K562 (cell line): ENCODE measurements around the gene CDH18.

Experiments
- FOXM1 ChIP-seq, 2 experiments: fragments of 450-650 bp in 1 of 2; sonication (generic) in 1 of 2; formaldehyde crosslinking in 1 of 2; IDR thresholded peaks; 2 replicates each; pipeline versions ENCODE4 v1.6.1 to v1.9.0; 2017 to 2022; ENCODE audit warnings: low read depth in 2 of 2, mild to moderate bottlenecking in 2 of 2, missing genetic modification reagents in 1 of 2, moderate library complexity in 1 of 2
- GABPA ChIP-seq: fragments of 200-800 bp; sonication (Bioruptor generic); conservative IDR thresholded peaks from 2 replicates; pipeline ENCODE4 v1.6.1; 2016; ENCODE audit warnings: low read depth, missing genetic modification characterization, missing compliant biosample characterization
- LEF1 ChIP-seq: fragments of 450-650 bp; IDR thresholded peaks from 2 replicates; pipeline ENCODE4 v1.6.1; 2016; ENCODE audit warnings: mild to moderate bottlenecking
- RFX5 ChIP-seq: IDR thresholded peaks from 2 replicates; pipeline ENCODE4 v1.6.1; 2011; ENCODE audit warnings: low read depth, mild to moderate bottlenecking, improper control_type of control experiment, low read length
- SMAD3 ChIP-seq: fragments of 450-650 bp; formaldehyde crosslinking; conservative IDR thresholded peaks from 2 replicates; pipeline ENCODE4 v1.4.0; 2020; ENCODE audit warnings: mild to moderate bottlenecking
- TAL1 ChIP-seq: fragments of 450-650 bp; IDR thresholded peaks from 2 replicates; pipeline ENCODE4 v1.6.1; 2016; ENCODE audit warnings: mild to moderate bottlenecking
- TCF15 ChIP-seq: fragments of 250-450 bp; sonication (Bioruptor Pico); IDR thresholded peaks from 2 replicates; pipeline ENCODE4 v1.8.0; 2022; ENCODE audit warnings: moderate library complexity, mild to moderate bottlenecking, inconsistent platforms
- U2AF1 ChIP-seq: fragments of 200-400 bp; formaldehyde crosslinking; optimal IDR thresholded peaks from 2 replicates; pipeline ENCODE3; 2017; ENCODE audit warnings: mild to moderate bottlenecking, low read depth, low read length, moderate library complexity
- ZNF512 ChIP-seq: IDR thresholded peaks from 2 replicates; pipeline ENCODE4 v1.6.1; 2016; ENCODE audit warnings: missing genetic modification characterization, missing compliant biosample characterization
- ZNF551 ChIP-seq: fragments of 250-450 bp; sonication (Bioruptor Pico); IDR thresholded peaks from 2 replicates; pipeline ENCODE4 v1.5.0; 2021; ENCODE audit warnings: mild to moderate bottlenecking, moderate library complexity
- TF ChIP-seq, protein P1 (sequence below): sonication (generic); formaldehyde crosslinking; IDR thresholded peaks from 2 replicates; pipeline ENCODE4 v1.5.0; 2020; ENCODE audit warnings: missing genetic modification reagents
- TF ChIP-seq, protein P2 (sequence below), 2 experiments: fragments of 450-650 bp in 1 of 2; sonication (generic) in 1 of 2; formaldehyde crosslinking; conservative IDR thresholded peaks; 2 replicates each; pipeline versions ENCODE4 v1.4.0 to v1.8.1; 2020 to 2022; ENCODE audit warnings: mild to moderate bottlenecking in 1 of 2, missing genetic modification reagents in 1 of 2
- TF ChIP-seq, protein P3 (sequence below): fragments of 450-650 bp; IDR thresholded peaks from 2 replicates; pipeline ENCODE4 v1.6.1; 2018; ENCODE audit not compliant: partially characterized antibody

DNA sequence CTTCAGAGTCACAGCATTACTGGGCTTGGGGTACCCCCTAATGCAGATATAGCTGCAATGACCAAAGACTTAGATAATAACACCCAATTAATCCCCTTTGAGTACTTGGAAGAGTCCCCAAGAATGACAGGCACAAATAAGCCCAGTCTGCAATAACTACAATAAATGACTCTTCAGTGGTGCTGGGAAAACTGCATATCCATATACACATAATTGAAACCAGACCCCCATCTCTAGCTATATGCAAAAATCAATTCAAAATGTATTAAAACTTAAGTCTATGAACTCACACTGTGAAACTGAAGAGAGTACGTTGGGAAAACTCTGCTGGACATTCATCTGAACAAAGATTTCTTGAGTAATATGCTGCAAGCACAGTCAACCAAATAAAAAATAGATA is 422.5 kb downstream of the CDH18 start:
- no peak for TF ChIP-seq GABPA (tag)
- TF ChIP-seq LEF1: no peak
- no peak for TF ChIP-seq ZNF512
- TF ChIP-seq, protein P1, sequence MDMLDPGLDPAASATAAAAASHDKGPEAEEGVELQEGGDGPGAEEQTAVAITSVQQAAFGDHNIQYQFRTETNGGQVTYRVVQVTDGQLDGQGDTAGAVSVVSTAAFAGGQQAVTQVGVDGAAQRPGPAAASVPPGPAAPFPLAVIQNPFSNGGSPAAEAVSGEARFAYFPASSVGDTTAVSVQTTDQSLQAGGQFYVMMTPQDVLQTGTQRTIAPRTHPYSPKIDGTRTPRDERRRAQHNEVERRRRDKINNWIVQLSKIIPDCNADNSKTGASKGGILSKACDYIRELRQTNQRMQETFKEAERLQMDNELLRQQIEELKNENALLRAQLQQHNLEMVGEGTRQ: no peak
- no peak for TF ChIP-seq TCF15 (CRISPR knock-in tag)
- TF ChIP-seq ZNF551 (CRISPR knock-in tag): no peak
- no peak for TF ChIP-seq FOXM1 (IDR thresholded peaks at IDR 0.05; ENCODE audit: low read depth)
- TF ChIP-seq FOXM1 (CRISPR knock-in tag; IDR thresholded peaks at IDR 0.05; ENCODE audit: low read depth): no peak
- TF ChIP-seq U2AF1: no peak
- no peak for TF ChIP-seq RFX5
- TF ChIP-seq, protein P2, sequence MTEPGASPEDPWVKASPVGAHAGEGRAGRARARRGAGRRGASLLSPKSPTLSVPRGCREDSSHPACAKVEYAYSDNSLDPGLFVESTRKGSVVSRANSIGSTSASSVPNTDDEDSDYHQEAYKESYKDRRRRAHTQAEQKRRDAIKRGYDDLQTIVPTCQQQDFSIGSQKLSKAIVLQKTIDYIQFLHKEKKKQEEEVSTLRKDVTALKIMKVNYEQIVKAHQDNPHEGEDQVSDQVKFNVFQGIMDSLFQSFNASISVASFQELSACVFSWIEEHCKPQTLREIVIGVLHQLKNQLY (CRISPR knock-in tag; conservative IDR thresholded peaks at IDR 0.05): no peak
- no peak for TF ChIP-seq TAL1
- TF ChIP-seq SMAD3: no peak
- TF ChIP-seq, protein P3, sequence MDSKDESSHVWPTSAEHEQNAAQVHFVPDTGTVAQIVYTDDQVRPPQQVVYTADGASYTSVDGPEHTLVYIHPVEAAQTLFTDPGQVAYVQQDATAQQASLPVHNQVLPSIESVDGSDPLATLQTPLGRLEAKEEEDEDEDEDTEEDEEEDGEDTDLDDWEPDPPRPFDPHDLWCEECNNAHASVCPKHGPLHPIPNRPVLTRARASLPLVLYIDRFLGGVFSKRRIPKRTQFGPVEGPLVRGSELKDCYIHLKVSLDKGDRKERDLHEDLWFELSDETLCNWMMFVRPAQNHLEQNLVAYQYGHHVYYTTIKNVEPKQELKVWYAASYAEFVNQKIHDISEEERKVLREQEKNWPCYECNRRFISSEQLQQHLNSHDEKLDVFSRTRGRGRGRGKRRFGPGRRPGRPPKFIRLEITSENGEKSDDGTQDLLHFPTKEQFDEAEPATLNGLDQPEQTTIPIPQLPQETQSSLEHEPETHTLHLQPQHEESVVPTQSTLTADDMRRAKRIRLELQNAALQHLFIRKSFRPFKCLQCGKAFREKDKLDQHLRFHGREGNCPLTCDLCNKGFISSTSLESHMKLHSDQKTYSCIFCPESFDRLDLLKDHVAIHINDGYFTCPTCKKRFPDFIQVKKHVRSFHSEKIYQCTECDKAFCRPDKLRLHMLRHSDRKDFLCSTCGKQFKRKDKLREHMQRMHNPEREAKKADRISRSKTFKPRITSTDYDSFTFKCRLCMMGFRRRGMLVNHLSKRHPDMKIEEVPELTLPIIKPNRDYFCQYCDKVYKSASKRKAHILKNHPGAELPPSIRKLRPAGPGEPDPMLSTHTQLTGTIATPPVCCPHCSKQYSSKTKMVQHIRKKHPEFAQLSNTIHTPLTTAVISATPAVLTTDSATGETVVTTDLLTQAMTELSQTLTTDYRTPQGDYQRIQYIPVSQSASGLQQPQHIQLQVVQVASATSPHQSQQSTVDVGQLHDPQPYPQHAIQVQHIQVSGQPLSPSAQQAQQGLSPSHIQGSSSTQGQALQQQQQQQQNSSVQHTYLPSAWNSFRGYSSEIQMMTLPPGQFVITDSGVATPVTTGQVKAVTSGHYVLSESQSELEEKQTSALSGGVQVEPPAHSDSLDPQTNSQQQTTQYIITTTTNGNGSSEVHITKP: no peak
